Stimulated activated CD4-positive, alpha-beta T cell treated with anti-CD3 and anti-CD28 coated beads, TNF-alpha, amount 100 ng/mL, for 48 hours (primary cell): ENCODE data around the gene NCF2.

Experiments
- DNase-seq, 3 donors: peaks; one replicate each; pipeline ENCODE4 v3.0.0-alpha.2; 2020; ENCODE audit warnings: low read depth in 3 of 3

NCF2 gene

GRCh38 chr1:183584147-183584546, 6.1 kb downstream of the NCF2 start:
- no peak for DNase-seq

GRCh38 chr1:183583466-183583865, 6.8 kb downstream of the NCF2 start:
- DNase-seq, result no peak

- no peak for DNase-seq
These were observed 8.1 kb downstream of the NCF2 start for GRCh38 chr1:183582021-183582713.

GRCh38 chr1:183580281-183580682, 10.0 kb downstream of the NCF2 start:
- no peak for DNase-seq

- no peak for DNase-seq
These were observed 11.4 kb downstream of the NCF2 start for GRCh38 chr1:183578856-183579255.

- no peak for DNase-seq
These were observed 12.3 kb downstream of the NCF2 start for GRCh38 chr1:183577897-183578465.

- no peak for DNase-seq
These were observed 13.7 kb downstream of the NCF2 start for GRCh38 chr1:183576537-183576936.

- DNase-seq, result no peak
These were observed 14.7 kb downstream of the NCF2 start for GRCh38 chr1:183575606-183576005.

- no peak for DNase-seq
These were observed 17.5 kb downstream of the NCF2 start for GRCh38 chr1:183572721-183573120.

GRCh38 chr1:183571678-183572268, 18.5 kb downstream of the NCF2 start:
- no peak for DNase-seq

GRCh38 chr1:183570451-183570850, 19.8 kb downstream of the NCF2 start:
- DNase-seq, result no peak

- no peak for DNase-seq
These were observed 20.5 kb downstream of the NCF2 start for GRCh38 chr1:183569801-183570200.

GRCh38 chr1:183569141-183569540, 21.1 kb downstream of the NCF2 start:
- no peak for DNase-seq

GRCh38 chr1:183568176-183569021, 21.9 kb downstream of the NCF2 start:
- no peak for DNase-seq

GRCh38 chr1:183567584-183567983, 22.7 kb downstream of the NCF2 start:
- DNase-seq, result no peak

- DNase-seq, result no peak
These were observed 24.2 kb downstream of the NCF2 start for GRCh38 chr1:183566026-183566425.

- no peak for DNase-seq
These were observed 25.0 kb downstream of the NCF2 start for GRCh38 chr1:183565261-183565660.

- DNase-seq, result no peak
These were observed 27.6 kb downstream of the NCF2 start for GRCh38 chr1:183562701-183563100.

GRCh38 chr1:183559061-183559460, 31.2 kb downstream of the NCF2 start:
- no peak for DNase-seq

GRCh38 chr1:183554577-183554976, 35.7 kb downstream of the NCF2 start:
- DNase-seq, result no peak

GRCh38 chr1:183553764-183554163, 36.5 kb downstream of the NCF2 start:
- no peak for DNase-seq

GRCh38 chr1:183553331-183553730, 36.9 kb downstream of the NCF2 start:
- no peak for DNase-seq
